ENCODE data around the gene FHL3. TPM values are rescaled to one million over a fixed set of nuclear protein-coding genes. Genes with fewer than 3 reads are reported as not detected.

Gene FHL3
- total and polyA plus RNA-seq, 2 donors (not counting 3 experiments of a cell fraction or from before 2014, with no cell fraction given), result 26.1 to 58.7 TPM

DNA sequence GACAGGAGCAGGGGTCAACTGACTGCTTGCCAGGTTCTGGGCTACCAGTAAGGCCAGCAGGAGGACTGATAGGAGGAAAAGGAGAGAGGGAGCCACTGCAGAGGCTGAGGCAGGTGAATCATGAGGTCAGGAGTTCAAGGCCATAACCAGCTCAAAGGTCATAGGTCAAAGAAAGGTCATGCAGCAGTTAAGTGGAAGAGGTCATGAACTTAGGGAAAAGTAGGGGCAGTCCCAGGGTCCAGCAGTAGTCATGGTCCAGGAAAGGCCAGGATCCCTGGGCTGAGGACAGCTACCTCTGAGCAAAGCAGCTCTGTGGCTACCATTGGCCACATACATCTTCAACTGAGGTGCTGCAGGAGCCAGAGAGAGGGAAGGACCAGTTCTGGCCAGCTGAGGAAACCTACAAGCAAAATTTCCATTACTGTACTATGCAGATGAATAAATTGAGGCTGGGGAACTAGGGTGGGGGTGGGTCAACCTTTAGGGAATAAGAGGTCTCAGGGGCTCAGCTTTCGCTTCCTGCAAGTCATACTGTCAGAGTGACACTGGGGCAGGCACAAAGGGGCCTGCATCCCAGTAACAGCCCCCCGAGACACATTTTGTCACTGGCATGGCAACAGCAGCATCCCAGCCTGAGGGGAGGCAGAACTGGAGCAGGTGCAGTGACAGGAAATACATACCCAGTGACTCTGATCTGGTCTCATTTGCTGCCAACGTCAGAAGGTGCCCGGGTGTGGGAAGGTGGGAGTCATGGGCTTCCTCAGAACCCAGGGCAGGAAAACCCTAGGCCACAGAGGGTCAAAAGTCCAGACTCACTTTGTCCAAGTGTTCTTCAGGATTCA lies 53.3 kb downstream of the FHL3 start:
- Histone ChIP-seq H3K4me2 (ENCODE audit: insufficient read depth, low read length) (no peak overlapping the region), H3K27ac (ENCODE audit: insufficient read depth, low read depth, low read length) (no peak overlapping the region), H3K9me3 (replicated peaks; ENCODE audit: control insufficient read depth, insufficient read depth, low read length) (no peaks in the 10 kb centered on the region), H3K4me3 (replicated peaks in 1 of 3; ENCODE audit: insufficient read depth in 1 of 3, low read depth in 1 of 3, low read length in 3 of 3) (no peak overlapping the region), H3K9me1 (replicated peaks; ENCODE audit: control insufficient read depth, extremely low read depth, insufficient read depth, low read length) (no peaks in the 10 kb centered on the region), H3K27me3 (ENCODE audit: control insufficient read depth in 2 of 2, insufficient read depth in 2 of 2, low read length in 2 of 2) (no peaks in the 10 kb centered on the region), H3K79me2 (ENCODE audit: control insufficient read depth, insufficient read depth, low read length) (no peaks in the 10 kb centered on the region), H2AFZ (ENCODE audit: low read depth, low read length) (no peak overlapping the region), H3K9ac (replicated peaks; ENCODE audit: extremely low read depth, insufficient read depth, low read length) (no peak overlapping the region), H4K20me1 (replicated peaks; ENCODE audit: control insufficient read depth, extremely low read depth, insufficient read depth, low read length) (no peaks in the 10 kb centered on the region), H3K36me3 (ENCODE audit: control insufficient read depth in 2 of 2, extremely low read depth in 1 of 2, insufficient read depth in 2 of 2, low read length in 2 of 2) (no peaks in the 10 kb centered on the region), H3K4me1 (ENCODE audit: control insufficient read depth, extremely low read depth, insufficient read depth, low read length) (no peaks in the 10 kb centered on the region)
- dilution Hi-C loops (cut with MboI; ENCODE audit: extremely low pct_ligation_motif_present, low sequenced_read_pairs) (no loop called here), intact Hi-C loops (cut with micrococcal nuclease) (no loop called here)
- POLR2A ChIA-PET, result no interaction called here
- no peak for TF ChIP-seq JUN (IDR thresholded peaks at IDR 0.05; ENCODE audit: borderline replicate concordance, insufficient read depth, insufficient read length, low read depth)
- TF ChIP-seq, protein P1, sequence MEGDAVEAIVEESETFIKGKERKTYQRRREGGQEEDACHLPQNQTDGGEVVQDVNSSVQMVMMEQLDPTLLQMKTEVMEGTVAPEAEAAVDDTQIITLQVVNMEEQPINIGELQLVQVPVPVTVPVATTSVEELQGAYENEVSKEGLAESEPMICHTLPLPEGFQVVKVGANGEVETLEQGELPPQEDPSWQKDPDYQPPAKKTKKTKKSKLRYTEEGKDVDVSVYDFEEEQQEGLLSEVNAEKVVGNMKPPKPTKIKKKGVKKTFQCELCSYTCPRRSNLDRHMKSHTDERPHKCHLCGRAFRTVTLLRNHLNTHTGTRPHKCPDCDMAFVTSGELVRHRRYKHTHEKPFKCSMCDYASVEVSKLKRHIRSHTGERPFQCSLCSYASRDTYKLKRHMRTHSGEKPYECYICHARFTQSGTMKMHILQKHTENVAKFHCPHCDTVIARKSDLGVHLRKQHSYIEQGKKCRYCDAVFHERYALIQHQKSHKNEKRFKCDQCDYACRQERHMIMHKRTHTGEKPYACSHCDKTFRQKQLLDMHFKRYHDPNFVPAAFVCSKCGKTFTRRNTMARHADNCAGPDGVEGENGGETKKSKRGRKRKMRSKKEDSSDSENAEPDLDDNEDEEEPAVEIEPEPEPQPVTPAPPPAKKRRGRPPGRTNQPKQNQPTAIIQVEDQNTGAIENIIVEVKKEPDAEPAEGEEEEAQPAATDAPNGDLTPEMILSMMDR (IDR thresholded peaks at IDR 0.05; ENCODE audit: extremely low read depth in 1 of 2, insufficient read depth in 1 of 2, low read depth in 1 of 2, low read length in 2 of 2), result no peak
- no peak for TF ChIP-seq MYC (IDR thresholded peaks at IDR 0.05; ENCODE audit: low read depth, low read length)
- TF ChIP-seq EZH2 (IDR thresholded peaks at IDR 0.05; ENCODE audit: borderline replicate concordance, low read depth, low read length, severe bottlenecking), result no peak
- TF ChIP-seq, protein P2, sequence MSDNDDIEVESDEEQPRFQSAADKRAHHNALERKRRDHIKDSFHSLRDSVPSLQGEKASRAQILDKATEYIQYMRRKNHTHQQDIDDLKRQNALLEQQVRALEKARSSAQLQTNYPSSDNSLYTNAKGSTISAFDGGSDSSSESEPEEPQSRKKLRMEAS (IDR thresholded peaks at IDR 0.05; ENCODE audit: insufficient read depth, insufficient read length), result no peak
- no peak for TF ChIP-seq POLR2AphosphoS5 (IDR thresholded peaks at IDR 0.05; ENCODE audit: insufficient read depth, low read depth, low read length)
- TF ChIP-seq FOS (IDR thresholded peaks at IDR 0.05; ENCODE audit: borderline replicate concordance, insufficient read depth, low read length), result no peak
- no peak for TF ChIP-seq GATA2 (IDR thresholded peaks at IDR 0.05; ENCODE audit: insufficient read depth, insufficient read length, low read depth, low read length)
- TF ChIP-seq POLR2A (IDR thresholded peaks at IDR 0.05; ENCODE audit: low read depth, low read length), result no peak
- no TSS peak for BruUV-seq (replicated peaks)
- CTCF ChIA-PET, result no interaction called here
- FAIRE-seq, result no peak
- DNase-seq (ENCODE audit: low read depth, low spot score), result no peak
